HepG2 (cell line): ENCODE measurements around the gene MYCBPAP. TPM values are rescaled to one million over a fixed set of nuclear protein-coding genes. Genes with fewer than 3 reads are reported as not detected.

Experiments used
- ATM ChIP-seq: fragments of 450-650 bp; IDR thresholded peaks from 2 replicates; pipeline ENCODE4 v1.7.1; 2017; ENCODE audit warnings: mild to moderate bottlenecking, borderline replicate concordance
- CHD4 ChIP-seq: fragments of 200-600 bp; sonication (generic); IDR thresholded peaks from 2 replicates; pipeline ENCODE4 v1.7.0; 2017; ENCODE audit warnings: mild to moderate bottlenecking, low read length, borderline replicate concordance
- HMG20B ChIP-seq: conservative IDR thresholded peaks from 2 replicates; pipeline ENCODE4 v1.6.1; 2016; ENCODE audit warnings: missing genetic modification reagents, missing compliant biosample characterization
- JUNB ChIP-seq: sonication (generic); formaldehyde crosslinking; IDR thresholded peaks from 2 replicates; pipeline ENCODE4 v1.8.0; 2022; ENCODE audit warnings: missing genetic modification reagents, mild to moderate bottlenecking, borderline replicate concordance
- KDM5A ChIP-seq: fragments of 200-600 bp; sonication (generic); IDR thresholded peaks from 2 replicates; pipeline ENCODE4 v1.7.0; 2018; ENCODE audit warnings: antibody characterized with exemption, mild to moderate bottlenecking, low read length, borderline replicate concordance
- MEIS2 ChIP-seq: sonication (generic); formaldehyde crosslinking; IDR thresholded peaks from 2 replicates; pipeline ENCODE4 v1.9.0; 2021; ENCODE audit warnings: mild to moderate bottlenecking, missing genetic modification reagents
- MLLT10 ChIP-seq: sonication (generic); formaldehyde crosslinking; IDR thresholded peaks from 2 replicates; pipeline ENCODE4 v1.4.0; 2020; ENCODE audit warnings: missing genetic modification reagents
- MYC ChIP-seq: sonication (generic); formaldehyde crosslinking; IDR thresholded peaks from 2 replicates; pipeline ENCODE4 v1.9.0; 2021; ENCODE audit warnings: missing genetic modification reagents, borderline replicate concordance
- SAFB2 ChIP-seq: sonication (generic); formaldehyde crosslinking; IDR thresholded peaks from 2 replicates; pipeline ENCODE4 v1.5.1; 2020; ENCODE audit warnings: missing genetic modification reagents, low read depth, mild to moderate bottlenecking, borderline replicate concordance
- SAP130 ChIP-seq: IDR thresholded peaks from 2 replicates; pipeline ENCODE4 v1.6.1; 2016; ENCODE audit warnings: low read depth
- TOPORS ChIP-seq: sonication (generic); formaldehyde crosslinking; IDR thresholded peaks from 2 replicates; pipeline ENCODE4 v1.8.0; 2023; ENCODE audit warnings: mild to moderate bottlenecking, missing genetic modification reagents
- ZNF232 ChIP-seq: sonication (generic); formaldehyde crosslinking; IDR thresholded peaks from 2 replicates; pipeline ENCODE4 v1.4.0; 2020; ENCODE audit warnings: missing genetic modification reagents, borderline replicate concordance
- ZNF296 ChIP-seq: sonication (generic); formaldehyde crosslinking; conservative IDR thresholded peaks from 2 replicates; pipeline ENCODE4 v1.5.0; 2020; ENCODE audit warnings: mild to moderate bottlenecking, missing genetic modification reagents
- ZNF563 ChIP-seq: sonication (generic); formaldehyde crosslinking; IDR thresholded peaks from 2 replicates; pipeline ENCODE4 v1.8.0; 2022; ENCODE audit warnings: mild to moderate bottlenecking, moderate library complexity, missing genetic modification reagents
- ZNF7 ChIP-seq: IDR thresholded peaks from 2 replicates; pipeline ENCODE4 v1.6.1; 2016; ENCODE audit warnings: missing biosample characterization, missing genetic modification reagents
- ZNF720 ChIP-seq: sonication (generic); formaldehyde crosslinking; IDR thresholded peaks from 2 replicates; pipeline ENCODE4 v1.4.0; 2020; ENCODE audit warnings: missing genetic modification reagents
- ZNF747 ChIP-seq: sonication (generic); formaldehyde crosslinking; IDR thresholded peaks from 2 replicates; pipeline ENCODE4 v1.8.1; 2023; ENCODE audit warnings: missing genetic modification reagents, mild to moderate bottlenecking, borderline replicate concordance
- polyA plus RNA-seq, 8 experiments: library from polyadenylated mRNA; depleted of rRNA in 3 of 8; stranded (reverse) in 7 of 8; unstranded in 1 of 8; fragments of >200 nt; fragmentation: Illumina TruSeq in 4 of 8; extraction: Trizol in 4 of 8; gene quantifications; 2 replicates each; pipeline versions ENCODE4 v1.2.1 to v1.2.3, GENCODE V29; 2011 to 2016; ENCODE audit warnings: low read depth in 4 of 8, missing spikeins in 1 of 8, mixed read lengths in 1 of 8; ENCODE audit not compliant: insufficient read depth in 1 of 8
- total RNA-seq, 5 experiments: library from RNA; depleted of rRNA; stranded (reverse); fragments of >200 nt; fragmentation: Illumina TruSeq; extraction: Trizol; gene quantifications; 2 replicates each; pipeline ENCODE4 v1.2.3, GENCODE V29; 2016; ENCODE audit warnings: low read depth in 1 of 5
- TF ChIP-seq, protein P1 (sequence below): sonication (generic); formaldehyde crosslinking; IDR thresholded peaks from 2 replicates; pipeline ENCODE4 v1.9.0; 2021; ENCODE audit warnings: missing genetic modification reagents, mild to moderate bottlenecking, borderline replicate concordance
- TF ChIP-seq, protein P2 (sequence below): IDR thresholded peaks from 2 replicates; pipeline ENCODE4 v1.6.1; 2016; ENCODE audit warnings: mild to moderate bottlenecking, missing biosample characterization, missing genetic modification reagents
- TF ChIP-seq, protein P3 (sequence below): IDR thresholded peaks from 2 replicates; pipeline ENCODE4 v1.6.1; 2016
- TF ChIP-seq, protein P4 (sequence below): sonication (generic); formaldehyde crosslinking; IDR thresholded peaks from 2 replicates; pipeline ENCODE4 v1.8.1; 2022; ENCODE audit warnings: low read depth, mild to moderate bottlenecking, missing genetic modification reagents
- TF ChIP-seq, protein P5 (sequence below): sonication (generic); formaldehyde crosslinking; IDR thresholded peaks from 2 replicates; pipeline ENCODE4 v1.4.0; 2020; ENCODE audit warnings: missing genetic modification reagents

Gene MYCBPAP
- total and polyA plus RNA-seq, 2 of the 13 experiments (the other 11 are each of a cell fraction or from before 2014, with no cell fraction given) = 0.22 to 0.24 TPM

DNA sequence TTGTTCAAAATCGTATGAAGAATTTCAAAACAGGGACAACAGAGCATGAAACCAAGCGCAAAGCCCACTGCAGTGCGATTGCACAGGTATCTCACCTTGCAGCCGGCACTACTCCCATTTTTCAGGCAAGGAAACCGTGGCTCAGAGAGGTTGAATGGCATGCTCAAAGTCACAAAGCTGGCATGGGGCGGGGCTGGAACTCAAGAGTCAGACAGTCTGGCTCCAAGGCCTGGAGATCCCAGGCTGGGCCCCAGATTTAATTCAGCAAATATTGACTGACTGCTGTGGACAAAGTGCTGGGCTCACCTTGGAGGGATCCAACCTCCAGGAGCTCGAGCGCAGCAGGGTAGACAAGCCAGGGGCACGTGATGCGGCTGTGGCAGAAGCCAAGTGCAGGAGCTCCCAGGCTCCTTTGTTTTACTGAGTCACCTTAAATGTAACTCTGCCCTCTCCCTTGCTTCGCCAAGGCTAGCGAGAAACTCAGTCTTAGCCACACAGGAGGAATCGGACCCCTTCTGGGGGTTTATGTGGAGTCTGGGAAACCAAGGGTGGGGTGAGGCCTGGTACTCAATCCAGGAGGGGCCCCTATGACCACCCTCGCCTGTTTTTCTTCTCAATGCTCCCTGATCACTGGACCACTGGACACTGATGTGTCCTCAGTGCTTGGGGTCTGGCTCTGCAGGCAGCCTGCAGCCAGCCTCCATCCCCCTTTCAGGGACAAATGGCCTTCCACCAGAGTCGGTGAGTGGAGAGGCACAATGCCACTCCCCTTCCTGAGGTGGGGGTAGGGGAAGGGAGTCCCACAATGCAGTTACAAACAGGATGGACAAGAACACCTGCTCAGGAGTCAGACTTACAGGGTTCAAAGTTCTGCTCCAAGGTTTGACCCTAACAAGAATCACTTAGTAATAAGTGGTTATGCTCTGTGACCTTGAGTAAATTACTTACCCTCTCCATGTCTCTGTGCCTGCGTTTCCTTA lies 34.8 kb downstream of the MYCBPAP start (continued):
- TF ChIP-seq, protein P1, sequence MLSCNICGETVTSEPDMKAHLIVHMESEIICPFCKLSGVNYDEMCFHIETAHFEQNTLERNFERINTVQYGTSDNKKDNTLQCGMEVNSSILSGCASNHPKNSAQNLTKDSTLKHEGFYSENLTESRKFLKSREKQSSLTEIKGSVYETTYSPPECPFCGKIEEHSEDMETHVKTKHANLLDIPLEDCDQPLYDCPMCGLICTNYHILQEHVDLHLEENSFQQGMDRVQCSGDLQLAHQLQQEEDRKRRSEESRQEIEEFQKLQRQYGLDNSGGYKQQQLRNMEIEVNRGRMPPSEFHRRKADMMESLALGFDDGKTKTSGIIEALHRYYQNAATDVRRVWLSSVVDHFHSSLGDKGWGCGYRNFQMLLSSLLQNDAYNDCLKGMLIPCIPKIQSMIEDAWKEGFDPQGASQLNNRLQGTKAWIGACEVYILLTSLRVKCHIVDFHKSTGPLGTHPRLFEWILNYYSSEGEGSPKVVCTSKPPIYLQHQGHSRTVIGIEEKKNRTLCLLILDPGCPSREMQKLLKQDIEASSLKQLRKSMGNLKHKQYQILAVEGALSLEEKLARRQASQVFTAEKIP (CRISPR knock-in tag) = no peak
- TF ChIP-seq SAP130 (CRISPR knock-in tag) = peak; percentile 66; the same call in 1 of the 2 replicates
- TF ChIP-seq MEIS2 (CRISPR knock-in tag) = peak; percentile 63; the same call in 1 of the 2 replicates
- TF ChIP-seq KDM5A = no peak; the same call in 1 of the 2 replicates
- TF ChIP-seq, protein P2, sequence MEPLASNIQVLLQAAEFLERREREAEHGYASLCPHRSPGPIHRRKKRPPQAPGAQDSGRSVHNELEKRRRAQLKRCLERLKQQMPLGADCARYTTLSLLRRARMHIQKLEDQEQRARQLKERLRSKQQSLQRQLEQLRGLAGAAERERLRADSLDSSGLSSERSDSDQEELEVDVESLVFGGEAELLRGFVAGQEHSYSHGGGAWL (CRISPR knock-in tag) = peak; percentile 79
- TF ChIP-seq ZNF7 = no peak
- TF ChIP-seq ZNF747 (CRISPR knock-in tag) = peak; percentile 74
- peak; percentile 76; the same call in 1 of the 2 replicates for TF ChIP-seq ZNF563 (CRISPR knock-in tag)
- TF ChIP-seq, protein P3, sequence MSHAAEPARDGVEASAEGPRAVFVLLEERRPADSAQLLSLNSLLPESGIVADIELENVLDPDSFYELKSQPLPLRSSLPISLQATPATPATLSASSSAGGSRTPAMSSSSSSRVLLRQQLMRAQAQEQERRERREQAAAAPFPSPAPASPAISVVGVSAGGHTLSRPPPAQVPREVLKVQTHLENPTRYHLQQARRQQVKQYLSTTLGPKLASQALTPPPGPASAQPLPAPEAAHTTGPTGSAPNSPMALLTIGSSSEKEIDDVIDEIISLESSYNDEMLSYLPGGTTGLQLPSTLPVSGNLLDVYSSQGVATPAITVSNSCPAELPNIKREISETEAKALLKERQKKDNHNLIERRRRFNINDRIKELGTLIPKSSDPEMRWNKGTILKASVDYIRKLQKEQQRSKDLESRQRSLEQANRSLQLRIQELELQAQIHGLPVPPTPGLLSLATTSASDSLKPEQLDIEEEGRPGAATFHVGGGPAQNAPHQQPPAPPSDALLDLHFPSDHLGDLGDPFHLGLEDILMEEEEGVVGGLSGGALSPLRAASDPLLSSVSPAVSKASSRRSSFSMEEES (CRISPR knock-in tag) = peak; percentile 94
- no peak for TF ChIP-seq ATM
- no peak; the same call in 1 of the 2 replicates for TF ChIP-seq SAFB2 (CRISPR knock-in tag)
- no peak for TF ChIP-seq ZNF720 (CRISPR knock-in tag)
- TF ChIP-seq HMG20B (CRISPR knock-in tag) = peak; percentile 71; the same call in 1 of the 2 replicates
- TF ChIP-seq ZNF296 (CRISPR knock-in tag) = no peak
- peak; percentile 58; the same call in 1 of the 2 replicates for TF ChIP-seq TOPORS (CRISPR knock-in tag)
- TF ChIP-seq MLLT10 (CRISPR knock-in tag) = no peak
- TF ChIP-seq, protein P4, sequence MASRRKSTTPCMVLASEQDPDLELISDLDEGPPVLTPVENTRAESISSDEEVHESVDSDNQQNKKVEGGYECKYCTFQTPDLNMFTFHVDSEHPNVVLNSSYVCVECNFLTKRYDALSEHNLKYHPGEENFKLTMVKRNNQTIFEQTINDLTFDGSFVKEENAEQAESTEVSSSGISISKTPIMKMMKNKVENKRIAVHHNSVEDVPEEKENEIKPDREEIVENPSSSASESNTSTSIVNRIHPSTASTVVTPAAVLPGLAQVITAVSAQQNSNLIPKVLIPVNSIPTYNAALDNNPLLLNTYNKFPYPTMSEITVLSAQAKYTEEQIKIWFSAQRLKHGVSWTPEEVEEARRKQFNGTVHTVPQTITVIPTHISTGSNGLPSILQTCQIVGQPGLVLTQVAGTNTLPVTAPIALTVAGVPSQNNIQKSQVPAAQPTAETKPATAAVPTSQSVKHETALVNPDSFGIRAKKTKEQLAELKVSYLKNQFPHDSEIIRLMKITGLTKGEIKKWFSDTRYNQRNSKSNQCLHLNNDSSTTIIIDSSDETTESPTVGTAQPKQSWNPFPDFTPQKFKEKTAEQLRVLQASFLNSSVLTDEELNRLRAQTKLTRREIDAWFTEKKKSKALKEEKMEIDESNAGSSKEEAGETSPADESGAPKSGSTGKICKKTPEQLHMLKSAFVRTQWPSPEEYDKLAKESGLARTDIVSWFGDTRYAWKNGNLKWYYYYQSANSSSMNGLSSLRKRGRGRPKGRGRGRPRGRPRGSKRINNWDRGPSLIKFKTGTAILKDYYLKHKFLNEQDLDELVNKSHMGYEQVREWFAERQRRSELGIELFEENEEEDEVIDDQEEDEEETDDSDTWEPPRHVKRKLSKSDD (CRISPR knock-in tag) = no peak
- TF ChIP-seq ZNF232 (CRISPR knock-in tag) = peak; percentile 94
- TF ChIP-seq JUNB (CRISPR knock-in tag) = no peak
- peak; percentile 69; the same call in 1 of the 2 replicates for TF ChIP-seq MYC (CRISPR knock-in tag)
- TF ChIP-seq, protein P5, sequence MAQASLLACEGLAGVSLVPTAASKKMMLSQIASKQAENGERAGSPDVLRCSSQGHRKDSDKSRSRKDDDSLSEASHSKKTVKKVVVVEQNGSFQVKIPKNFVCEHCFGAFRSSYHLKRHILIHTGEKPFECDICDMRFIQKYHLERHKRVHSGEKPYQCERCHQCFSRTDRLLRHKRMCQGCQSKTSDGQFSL (CRISPR knock-in tag) = no peak; the same call in 1 of the 2 replicates
- no peak; the same call in 1 of the 2 replicates for TF ChIP-seq CHD4
